Ascending aorta (tissue), 2 donors: ENCODE results near the gene RAF1. TPM values are rescaled to one million over a fixed set of nuclear protein-coding genes. Genes with fewer than 3 reads are reported as not detected.

Source experiments
- DNase-seq, 2 donors: peaks; one replicate each; pipeline ENCODE4 v3.0.0-alpha.2; 2019; ENCODE audit warnings: low spot score in 2 of 2
- H3K27ac ChIP-seq, 2 donors: fragments of 200-600 bp; sonication (generic); one replicate each; pipeline ENCODE4 v1.5.1; 2016 to 2017; ENCODE audit warnings: mild to moderate bottlenecking in 1 of 2
- H3K27me3 ChIP-seq: fragments of 200-600 bp; sonication (generic); one replicate; pipeline ENCODE4 v1.5.1; 2017
- H3K36me3 ChIP-seq, 2 donors: fragments of 200-600 bp; sonication (generic); one replicate each; pipeline ENCODE4 v1.5.1; 2016
- H3K4me1 ChIP-seq, 2 donors: fragments of 200-600 bp; sonication (generic); one replicate each; pipeline ENCODE4 v1.5.1; 2016 to 2017; ENCODE audit warnings: mild to moderate bottlenecking in 1 of 2
- H3K4me3 ChIP-seq, 2 donors: fragments of 200-600 bp; sonication (generic); one replicate each; pipeline ENCODE4 v1.5.1; 2016 to 2017; ENCODE audit warnings: mild to moderate bottlenecking in 1 of 2
- H3K9me3 ChIP-seq, 2 donors: fragments of 200-600 bp; sonication (generic); one replicate each; pipeline ENCODE4 v1.5.1; 2016
- intact Hi-C: fragments of 100-400 bp; cut with DNase I; formaldehyde crosslinking; loops from one replicate; pipeline ENCODE4 v1.15.1; 2023
- total RNA-seq: library from RNA; depleted of rRNA; stranded (reverse); fragments of >200 nt; gene quantifications from one replicate; pipeline ENCODE4 v1.1.0, GENCODE V29; 2016
- TF ChIP-seq, protein P1 (sequence below), 3 experiments: fragments of 200-600 bp in 2 of 3; fragments of 450-650 bp in 1 of 3; sonication (generic) in 2 of 3; IDR thresholded peaks; one replicate each; pipeline ENCODE4 v1.5.1; 2016 to 2019; ENCODE audit warnings: antibody characterized with exemption in 3 of 3, mild to moderate bottlenecking in 1 of 3, moderate library complexity in 1 of 3

Gene RAF1
- total RNA-seq, 1 donor from 2014 or later = 103 TPM

DNA sequence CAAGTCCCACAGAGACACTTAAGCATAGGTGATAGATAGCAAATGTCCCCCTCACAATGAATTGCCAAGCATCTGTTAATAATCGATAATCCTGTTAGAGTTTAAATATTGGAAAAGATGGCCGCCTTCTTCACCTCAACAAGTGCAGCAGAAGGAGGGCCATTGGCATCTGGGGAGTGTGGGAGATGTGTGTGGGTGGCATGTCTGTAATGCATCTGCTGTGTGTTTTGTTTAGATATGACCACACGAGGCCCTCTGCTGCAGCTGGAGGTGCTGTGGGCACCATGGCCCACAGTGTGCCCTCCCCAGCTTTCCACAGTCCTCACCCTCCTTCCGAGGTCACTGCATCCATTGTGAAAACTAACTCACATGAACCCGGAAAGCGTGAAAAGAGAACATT is 94.1 kb downstream of the RAF1 start:
- H3K9me3 ChIP-seq = peaks cover 11 to 16% of the 10 kb centered on the region in 2 donors
- no peak for DNase-seq
- no peaks in the 10 kb centered on the region for H3K27me3 ChIP-seq
- no peaks in the 10 kb centered on the region for H3K4me1 ChIP-seq
- no peak overlapping the region for H3K27ac ChIP-seq
- TF ChIP-seq, protein P1, sequence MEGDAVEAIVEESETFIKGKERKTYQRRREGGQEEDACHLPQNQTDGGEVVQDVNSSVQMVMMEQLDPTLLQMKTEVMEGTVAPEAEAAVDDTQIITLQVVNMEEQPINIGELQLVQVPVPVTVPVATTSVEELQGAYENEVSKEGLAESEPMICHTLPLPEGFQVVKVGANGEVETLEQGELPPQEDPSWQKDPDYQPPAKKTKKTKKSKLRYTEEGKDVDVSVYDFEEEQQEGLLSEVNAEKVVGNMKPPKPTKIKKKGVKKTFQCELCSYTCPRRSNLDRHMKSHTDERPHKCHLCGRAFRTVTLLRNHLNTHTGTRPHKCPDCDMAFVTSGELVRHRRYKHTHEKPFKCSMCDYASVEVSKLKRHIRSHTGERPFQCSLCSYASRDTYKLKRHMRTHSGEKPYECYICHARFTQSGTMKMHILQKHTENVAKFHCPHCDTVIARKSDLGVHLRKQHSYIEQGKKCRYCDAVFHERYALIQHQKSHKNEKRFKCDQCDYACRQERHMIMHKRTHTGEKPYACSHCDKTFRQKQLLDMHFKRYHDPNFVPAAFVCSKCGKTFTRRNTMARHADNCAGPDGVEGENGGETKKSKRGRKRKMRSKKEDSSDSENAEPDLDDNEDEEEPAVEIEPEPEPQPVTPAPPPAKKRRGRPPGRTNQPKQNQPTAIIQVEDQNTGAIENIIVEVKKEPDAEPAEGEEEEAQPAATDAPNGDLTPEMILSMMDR (IDR thresholded peaks at IDR 0.05) = no peak
- peaks cover 58 to 60% of the 10 kb centered on the region in 2 donors for H3K36me3 ChIP-seq
- no peak overlapping the region for H3K4me3 ChIP-seq
- intact Hi-C loops = no loop called here

DNA sequence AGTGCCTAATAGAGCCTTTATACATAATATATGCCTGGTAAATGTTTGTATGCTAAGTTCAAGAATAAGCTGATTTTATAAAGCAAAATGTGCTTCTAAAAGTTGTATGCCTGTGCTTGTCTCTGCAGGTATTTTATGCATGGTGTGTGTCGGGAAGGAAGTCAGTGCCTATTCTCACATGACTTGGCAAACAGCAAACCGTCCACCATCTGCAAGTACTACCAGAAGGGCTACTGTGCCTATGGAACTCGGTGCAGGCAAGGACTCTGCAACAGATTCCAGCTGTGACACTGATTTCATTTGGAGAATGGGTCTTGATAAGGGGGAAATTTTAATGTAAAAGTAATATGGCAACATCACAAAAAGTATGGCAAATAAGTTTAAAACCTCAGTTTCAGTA is 95.2 kb downstream of the RAF1 start:
- H3K4me3 ChIP-seq = no peak overlapping the region
- no peaks in the 10 kb centered on the region for H3K4me1 ChIP-seq
- TF ChIP-seq, protein P1 (IDR thresholded peaks at IDR 0.05) = no peak
- intact Hi-C loops = no loop called here
- no peak overlapping the region for H3K27ac ChIP-seq
- DNase-seq = no peak
- H3K27me3 ChIP-seq = no peaks in the 10 kb centered on the region
- peaks cover 47 to 49% of the 10 kb centered on the region in 2 donors for H3K36me3 ChIP-seq
- H3K9me3 ChIP-seq = peaks cover 11 to 16% of the 10 kb centered on the region in 2 donors

DNA sequence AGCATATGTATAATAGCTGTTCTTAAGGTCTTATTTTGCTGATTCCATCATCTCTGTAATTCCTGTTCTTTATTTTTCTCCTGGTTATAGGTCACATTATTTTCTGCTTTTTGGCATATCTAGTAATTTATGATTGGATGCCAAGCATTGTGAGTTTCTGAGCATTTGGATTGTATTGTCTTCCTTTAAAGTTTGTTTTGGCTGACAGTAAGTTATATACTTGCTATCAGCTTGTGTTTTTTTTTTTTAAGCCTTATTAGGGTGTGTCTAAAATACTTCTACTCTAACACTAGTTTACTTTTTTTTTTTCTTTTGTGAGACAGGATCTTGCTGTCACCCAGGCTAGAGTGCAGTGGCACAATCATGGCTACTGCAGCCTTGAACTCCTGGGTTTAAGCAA is 96.9 kb downstream of the RAF1 start:
- Histone ChIP-seq H3K4me1 (peaks cover 0 to 4% of the 10 kb centered on the region in 2 donors), H3K36me3 (peaks cover 29 to 32% of the 10 kb centered on the region in 2 donors), H3K27me3 (no peaks in the 10 kb centered on the region), H3K9me3 (peaks cover 11 to 16% of the 10 kb centered on the region in 2 donors), H3K27ac (no peak overlapping the region), H3K4me3 (no peak overlapping the region)
- no peak for DNase-seq
- intact Hi-C loops = no loop called here
- TF ChIP-seq, protein P1 (IDR thresholded peaks at IDR 0.05) = no peak

DNA sequence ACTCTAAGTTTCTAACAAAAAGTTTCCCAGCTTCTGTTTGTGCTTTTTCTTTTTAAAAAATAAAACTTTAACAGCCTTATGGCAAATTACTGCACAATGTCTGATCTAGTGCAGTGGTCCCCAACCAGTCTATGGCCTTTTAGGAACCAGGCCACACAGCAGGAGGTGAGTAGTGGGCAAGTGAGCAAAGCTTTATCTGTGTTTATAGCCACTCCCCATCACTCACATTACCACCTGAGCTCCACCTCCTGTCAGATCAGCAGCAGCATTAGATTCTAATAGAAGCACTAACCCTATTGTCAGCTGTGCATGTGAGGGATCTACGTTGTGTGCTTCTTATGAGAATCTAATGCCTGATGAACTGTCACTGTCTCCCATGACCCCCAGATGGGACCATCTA is 101.5 kb downstream of the RAF1 start:
- DNase-seq = no peak
- peaks cover 11 to 16% of the 10 kb centered on the region in 2 donors for H3K9me3 ChIP-seq
- H3K4me1 ChIP-seq = peaks cover 6 to 33% of the 10 kb centered on the region in 2 donors
- intact Hi-C loops = no loop called here
- no peaks in the 10 kb centered on the region for H3K36me3 ChIP-seq
- H3K27me3 ChIP-seq = no peaks in the 10 kb centered on the region
- TF ChIP-seq, protein P1 (IDR thresholded peaks at IDR 0.05) = no peak
- no peak overlapping the region for H3K4me3 ChIP-seq
- no peak overlapping the region for H3K27ac ChIP-seq

DNA sequence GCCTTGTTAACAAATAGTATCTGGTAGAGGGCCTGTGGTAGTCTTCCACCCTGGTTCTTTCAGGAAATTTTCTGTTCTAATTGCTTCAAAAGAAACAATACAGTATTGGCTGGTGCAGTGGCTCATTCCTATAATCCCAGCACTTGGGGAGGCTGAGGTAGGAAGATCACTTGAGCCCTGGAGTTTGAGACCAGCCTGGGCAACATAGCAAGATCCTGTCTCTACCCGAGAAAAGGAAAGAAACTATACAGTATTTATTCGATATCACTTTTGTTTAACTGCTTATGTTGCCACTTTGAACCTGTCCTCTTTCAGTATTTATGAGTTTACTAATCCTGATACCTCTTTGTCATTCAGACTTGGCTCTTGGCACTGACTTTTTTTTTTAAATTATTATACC is 102.5 kb downstream of the RAF1 start:
- no peak for DNase-seq

More for the DNA sequence above, 102.5 kb downstream of the RAF1 start:
- intact Hi-C loops = no loop called here
- TF ChIP-seq, protein P1 (IDR thresholded peaks at IDR 0.05) = no peak
- Histone ChIP-seq H3K36me3 (no peaks in the 10 kb centered on the region), H3K27ac (peak overlapping the region in 1 of 2 donors; percentile 35), H3K4me1 (peaks cover 6 to 33% of the 10 kb centered on the region in 2 donors), H3K4me3 (no peak overlapping the region), H3K9me3 (peaks cover 6 to 7% of the 10 kb centered on the region in 2 donors), H3K27me3 (no peaks in the 10 kb centered on the region)
